HTR-8/SVneo (cell line): Measurements from ENCODE around the gene GALNT3.
A peak's percentile ranks its signal among the peaks of the same experiment; 100 is the strongest.

ENCODE experiments used
- DNase-seq: peaks from one replicate; pipeline ENCODE4 v3.0.0; 2011; ENCODE audit warnings: low spot score, mixed read lengths; ENCODE audit not compliant: insufficient read length
- FAIRE-seq: peaks from 2 replicates; lab custom pipeline; 2011; peaks lifted over from hg19 to GRCh38; lab: Jason Lieb, UNC

GALNT3 gene

DNA sequence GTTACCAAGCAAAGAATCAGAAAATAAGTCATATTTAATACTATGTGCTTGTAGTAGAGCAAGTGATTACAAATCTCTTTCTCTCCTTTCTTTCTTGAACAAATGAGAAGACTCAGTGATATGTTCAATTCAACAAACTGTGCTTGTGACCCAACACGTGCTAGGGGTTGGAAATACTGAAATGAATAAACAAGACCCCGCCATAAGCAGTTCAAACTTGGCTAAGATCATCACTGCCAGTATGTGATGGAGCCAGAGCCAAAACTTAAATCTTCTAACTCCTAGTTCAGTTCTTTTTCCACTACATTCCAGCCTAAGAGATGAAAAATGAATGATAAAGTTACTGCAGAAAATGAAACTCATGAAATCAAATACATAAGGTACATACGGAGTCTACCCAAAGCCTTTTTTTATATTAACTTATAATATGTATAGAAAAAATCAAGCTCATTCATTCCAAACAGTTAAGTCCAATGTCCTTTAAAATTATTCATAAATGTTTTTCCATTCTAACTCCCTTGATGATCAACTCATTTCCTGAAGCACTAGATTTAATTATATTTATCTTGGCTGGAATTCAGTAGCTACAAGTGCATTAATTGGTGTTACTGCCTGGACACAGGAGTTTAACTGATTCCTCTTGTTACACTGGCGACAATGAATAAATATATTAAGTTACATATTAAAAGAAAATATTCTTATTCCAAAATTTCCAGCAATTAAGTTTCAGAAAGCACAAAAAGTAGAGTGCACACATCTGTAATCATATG lies 36.0 kb downstream of the GALNT3 start:
- FAIRE-seq (no peak), DNase-seq (no peak)

DNA sequence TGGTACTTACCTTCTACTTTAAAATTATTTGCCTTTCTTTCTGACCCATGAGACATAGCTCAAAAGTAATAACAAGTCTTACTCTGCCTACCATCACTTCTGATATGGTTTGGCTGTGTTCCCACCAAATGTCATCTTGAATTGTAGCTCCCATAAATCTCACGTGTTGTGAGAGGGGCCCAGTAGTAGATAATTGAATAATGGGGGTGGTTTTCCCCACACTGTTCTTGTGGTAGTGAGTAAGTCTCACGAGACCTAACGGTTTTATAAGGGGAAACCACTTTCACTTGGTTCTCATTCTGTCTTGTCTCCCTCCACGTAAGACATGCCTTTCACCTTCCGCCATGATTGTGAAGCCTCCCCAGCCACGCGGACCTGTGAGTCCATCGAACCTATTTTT lies 47.5 kb downstream of the GALNT3 start:
- no peak for FAIRE-seq

DNA sequence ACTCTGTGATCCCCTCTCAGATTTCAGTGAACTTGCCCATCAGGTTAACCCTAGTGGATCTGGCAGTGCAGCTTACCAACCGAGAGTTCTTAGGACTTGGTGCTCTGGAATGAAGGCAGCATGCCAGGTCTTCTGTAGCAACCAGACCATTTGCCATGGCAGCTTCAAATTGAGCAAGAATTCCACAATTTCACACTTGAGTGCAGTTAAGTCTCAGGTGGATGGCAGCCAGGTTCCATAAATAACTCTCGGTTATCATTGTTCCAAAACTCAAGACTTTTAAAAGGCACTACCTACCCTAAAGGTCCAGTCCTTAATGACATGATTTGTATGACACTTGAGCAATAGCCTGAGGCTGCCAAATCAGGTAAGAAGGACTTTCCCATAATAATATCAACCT lies 48.1 kb downstream of the GALNT3 start:
- no peak for FAIRE-seq
- DNase-seq: no peak

More for the DNA sequence above, 47.5 kb downstream of the GALNT3 start:
- DNase-seq: no peak

DNA sequence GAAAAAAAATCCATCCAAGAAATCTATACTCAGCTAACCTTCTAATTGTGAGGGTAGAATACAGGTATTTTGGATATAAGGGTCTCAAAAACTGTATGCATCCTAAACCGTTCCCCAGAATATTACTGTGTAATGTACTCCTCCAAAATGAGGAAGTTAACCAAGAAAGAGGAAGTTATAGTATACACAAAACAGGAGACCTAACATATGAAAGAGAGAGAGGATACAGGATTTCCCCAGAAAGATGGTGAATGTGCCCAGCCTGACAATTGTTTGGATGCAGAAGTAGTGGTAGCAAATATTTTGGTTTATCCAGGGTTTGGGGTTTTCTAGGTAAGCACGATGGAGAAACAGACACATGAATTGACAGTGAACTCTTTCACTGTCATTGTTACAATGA lies 50.6 kb downstream of the GALNT3 start:
- DNase-seq: no peak
- FAIRE-seq: no peak

DNA sequence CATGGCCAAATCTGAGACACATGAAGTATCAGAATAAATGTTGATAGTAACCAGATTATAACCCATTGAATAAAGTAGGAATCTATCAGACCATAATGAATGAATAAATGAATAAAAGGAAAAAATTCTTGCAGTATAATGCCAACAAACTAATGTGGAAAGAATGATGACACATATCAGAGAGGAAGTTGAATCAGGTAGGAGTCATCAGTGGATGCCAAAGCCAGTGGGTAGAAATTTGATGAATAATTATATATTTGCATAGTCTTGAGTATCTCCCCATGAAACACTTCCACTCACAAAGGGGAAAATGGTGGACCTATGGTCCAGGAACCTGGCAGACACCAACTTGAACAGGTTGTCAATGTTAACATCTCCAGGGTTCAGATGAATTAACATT lies 68.6 kb downstream of the GALNT3 start:
- FAIRE-seq (no peak), DNase-seq (peak; percentile 3)

DNA sequence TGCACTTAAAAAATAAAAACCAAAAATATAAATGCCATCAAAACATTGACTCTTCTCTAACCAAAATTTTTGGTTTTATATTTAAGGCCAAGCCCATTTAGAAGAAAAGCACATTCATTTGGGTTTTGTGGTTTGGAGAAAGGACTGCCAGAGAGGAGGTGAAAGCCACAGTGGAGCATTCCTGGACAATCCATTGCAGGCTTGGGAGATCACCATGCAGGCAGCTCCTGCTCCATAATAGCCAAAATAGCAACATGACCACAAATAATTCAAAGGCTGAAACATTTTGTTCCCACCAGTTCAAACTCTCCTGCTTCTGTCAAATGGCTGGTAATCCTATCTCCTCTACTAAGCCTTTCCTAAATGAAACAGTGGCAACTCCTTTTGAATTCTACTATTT lies 73.5 kb downstream of the GALNT3 start:
- DNase-seq: no peak
- FAIRE-seq: no peak

DNA sequence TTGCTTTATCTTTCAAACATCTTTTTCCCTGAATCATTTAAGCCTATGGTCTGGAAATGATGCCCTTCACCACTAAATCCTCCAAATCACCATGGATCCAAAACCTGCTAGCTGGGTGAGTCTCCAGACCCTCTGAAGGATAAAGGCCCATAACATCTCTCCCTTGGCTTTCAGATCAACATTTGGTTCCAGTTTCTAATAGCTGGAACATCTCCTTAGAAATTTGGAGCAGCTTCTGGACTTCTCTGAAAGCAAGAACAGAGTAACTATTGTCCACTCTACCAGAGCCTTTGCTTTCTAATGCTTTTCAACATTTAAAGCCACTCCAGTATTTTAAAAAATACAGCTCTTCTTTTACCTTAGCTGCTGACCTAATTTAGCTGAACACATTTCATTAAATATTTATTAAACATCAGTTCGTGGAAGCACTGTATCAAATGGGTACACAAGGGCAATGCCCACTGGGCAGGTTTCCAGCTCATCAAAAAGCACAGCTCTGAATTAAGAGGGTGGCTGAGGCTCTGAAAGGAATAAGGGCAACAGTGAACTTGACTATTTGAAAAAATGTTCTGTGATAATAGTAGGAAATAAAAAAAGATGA lies 75.3 kb downstream of the GALNT3 start:
- DNase-seq (no peak), FAIRE-seq (no peak)

- FAIRE-seq: no peak
- DNase-seq: no peak
Observed at GRCh38 chr2:165716091-165716490, 78.0 kb downstream of the GALNT3 start.

DNA sequence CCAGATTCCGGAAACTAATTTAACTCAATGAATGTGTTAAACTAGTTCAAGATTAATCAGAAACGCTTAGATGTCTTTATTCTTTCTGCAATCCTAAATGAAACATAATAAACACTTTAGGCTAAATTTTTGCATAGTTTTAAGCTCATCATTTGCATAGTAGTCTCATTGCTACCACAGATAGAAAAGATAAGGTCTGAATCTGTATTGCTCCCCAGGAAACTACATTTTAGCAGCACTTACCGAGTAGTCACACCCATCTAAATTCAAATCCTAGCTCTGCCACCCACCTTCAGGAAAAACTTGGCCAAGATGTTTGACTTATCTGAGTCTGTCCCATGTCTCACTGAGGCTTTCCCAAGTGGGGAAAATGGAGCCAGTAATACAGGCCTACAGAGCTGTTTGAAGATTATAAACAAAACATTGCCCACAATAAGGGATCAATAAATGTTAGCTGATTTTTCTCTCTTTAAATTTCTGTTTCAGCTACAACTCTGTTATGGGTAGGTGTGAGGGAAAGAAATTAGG lies 87.0 kb downstream of the GALNT3 start:
- no peak for FAIRE-seq
- no peak for DNase-seq

- FAIRE-seq: no peak
- DNase-seq: no peak
Observed at GRCh38 chr2:165701147-165701546, 92.9 kb downstream of the GALNT3 start.

- FAIRE-seq: no peak
- DNase-seq: no peak
Observed at GRCh38 chr2:165700531-165700930, 93.5 kb downstream of the GALNT3 start.

DNA sequence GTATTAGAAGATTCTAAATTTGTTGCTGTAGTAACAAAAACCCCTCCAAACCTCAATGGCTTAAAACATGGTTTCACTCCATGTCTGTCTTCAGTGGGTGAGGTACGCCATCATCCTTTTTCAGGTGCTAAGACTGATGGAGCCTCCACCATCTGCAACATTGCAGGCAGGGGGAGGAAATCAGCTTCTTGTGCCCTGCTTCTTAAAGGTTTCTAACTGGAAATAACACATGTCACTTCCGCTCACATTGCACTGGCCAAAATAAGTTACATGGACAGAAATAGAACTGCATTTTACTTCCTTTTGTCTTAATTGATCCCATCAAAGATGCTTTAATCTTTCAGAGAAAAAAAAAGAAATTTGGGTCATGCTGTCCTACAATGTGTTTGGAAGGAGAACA lies 94.1 kb downstream of the GALNT3 start:
- DNase-seq (no peak), FAIRE-seq (no peak)

GRCh38 chr2:165698444-165698884 lies 95.6 kb downstream of the GALNT3 start:
- DNase-seq: peak; percentile 7
- FAIRE-seq: no peak

DNA sequence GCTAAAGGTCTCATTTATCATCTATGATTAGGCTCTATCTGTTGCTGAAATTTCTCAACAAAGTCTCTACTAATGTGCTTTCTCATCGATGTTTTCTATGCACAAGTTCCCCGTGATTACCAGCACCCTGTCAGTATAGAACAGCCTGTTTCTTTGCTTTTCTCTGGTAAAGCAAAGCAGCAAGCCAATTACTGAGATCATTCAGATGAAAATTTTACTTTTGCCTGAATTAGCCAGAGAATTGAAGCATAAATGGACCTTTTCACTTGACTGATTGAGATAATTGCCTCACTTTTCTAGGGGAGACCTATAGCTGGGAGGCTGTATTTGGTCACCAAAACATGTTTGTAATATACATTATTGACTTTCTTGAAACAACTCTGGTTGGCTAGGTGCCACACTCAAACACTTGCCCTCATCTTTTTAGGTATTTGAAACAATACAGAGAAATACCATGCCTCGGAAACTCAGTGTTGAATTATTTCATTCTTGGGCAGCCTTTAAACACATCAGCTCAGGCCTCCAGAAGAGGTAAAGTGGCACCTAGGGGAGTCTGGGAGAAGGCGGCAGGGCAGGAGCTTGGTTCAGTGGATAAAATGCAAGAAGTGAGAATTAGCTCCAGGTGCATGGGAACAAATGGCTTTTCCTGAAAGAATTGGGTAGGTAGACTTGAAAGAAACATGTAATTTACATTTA lies 96.2 kb downstream of the GALNT3 start:
- FAIRE-seq (no peak), DNase-seq (no peak)
